Hematopoietic multipotent progenitor cell treated with erythropoietin and hydrocortisone succinate and interleukin-3 and kit ligand, for 4 days (in vitro differentiated cells): ENCODE data around the gene NXPH3.
A peak's percentile ranks its signal among the peaks of the same experiment; 100 is the strongest.

Source experiments
- DNase-seq: peaks from one replicate; pipeline ENCODE4 v3.0.0-alpha.2; 2015

Gene NXPH3

GRCh38 chr17:49596613-49597244 lies 21.1 kb downstream of the NXPH3 start:
- no peak for DNase-seq

- DNase-seq: no peak
Observed at GRCh38 chr17:49597436-49597835, 21.8 kb downstream of the NXPH3 start.

- DNase-seq: no peak
Observed at GRCh38 chr17:49597928-49598655, 22.4 kb downstream of the NXPH3 start.

GRCh38 chr17:49598918-49599317 lies 23.2 kb downstream of the NXPH3 start:
- DNase-seq: no peak

- no peak for DNase-seq
Observed at GRCh38 chr17:49600949-49601348, 25.3 kb downstream of the NXPH3 start.

- peak; percentile 39 for DNase-seq
Observed at GRCh38 chr17:49602783-49603182, 27.1 kb downstream of the NXPH3 start.

- no peak for DNase-seq
Observed at GRCh38 chr17:49603238-49603637, 27.6 kb downstream of the NXPH3 start.

GRCh38 chr17:49603720-49604119 lies 28.0 kb downstream of the NXPH3 start:
- peak; percentile 47 for DNase-seq

- no peak for DNase-seq
Observed at GRCh38 chr17:49604314-49604869, 28.7 kb downstream of the NXPH3 start.

- DNase-seq: no peak
Observed at GRCh38 chr17:49610883-49611584, 35.4 kb downstream of the NXPH3 start.

GRCh38 chr17:49612726-49613125 lies 37.1 kb downstream of the NXPH3 start:
- no peak for DNase-seq

- no peak for DNase-seq
Observed at GRCh38 chr17:49613182-49613800, 37.6 kb downstream of the NXPH3 start.

GRCh38 chr17:49616086-49616485 lies 40.4 kb downstream of the NXPH3 start:
- DNase-seq: peak; percentile 23

GRCh38 chr17:49616601-49617131 lies 41.0 kb downstream of the NXPH3 start:
- no peak for DNase-seq

GRCh38 chr17:49618028-49618611 lies 42.4 kb downstream of the NXPH3 start:
- DNase-seq: peak; percentile 19

GRCh38 chr17:49621420-49621819 lies 45.7 kb downstream of the NXPH3 start:
- no peak for DNase-seq

- no peak for DNase-seq
Observed at GRCh38 chr17:49621946-49622529, 46.4 kb downstream of the NXPH3 start.

- no peak for DNase-seq
Observed at GRCh38 chr17:49624896-49625295, 49.2 kb downstream of the NXPH3 start.

- no peak for DNase-seq
Observed at GRCh38 chr17:49629447-49629846, 53.8 kb downstream of the NXPH3 start.

GRCh38 chr17:49630113-49630900 lies 54.6 kb downstream of the NXPH3 start:
- DNase-seq: no peak

GRCh38 chr17:49631496-49631895 lies 55.8 kb downstream of the NXPH3 start:
- DNase-seq: no peak
